Skeletal muscle satellite cell (primary cell): Measurements from ENCODE around the gene CYB5A. TPM values are rescaled to one million over a fixed set of nuclear protein-coding genes. Genes with fewer than 3 reads are reported as not detected.

ENCODE experiments used
- small RNA-seq: library from RNA; depleted of rRNA; stranded (forward); fragments of <200 nt; gene quantifications from one replicate; pipeline ENCODE3, GENCODE V24; 2012

Gene CYB5A

Small RNA genes within 50 kb of the gene (small RNA-seq; reads per million reads assigned to genes)
- not detected for gene RN7SL551P
